NB4 (cell line): ENCODE measurements around the gene TMEM202.

Experiments used
- MYC ChIP-seq: IDR thresholded peaks from 2 replicates; pipeline ENCODE4 v1.6.1; 2011; ENCODE audit warnings: low read depth, low read length
- POLR2A ChIP-seq: IDR thresholded peaks from 2 replicates; pipeline ENCODE4 v1.6.1; 2011; ENCODE audit warnings: mild to moderate bottlenecking; ENCODE audit not compliant: insufficient read length; ENCODE audit errors: extremely low read depth
- TF ChIP-seq, protein P1 (sequence below): IDR thresholded peaks from one replicate; pipeline ENCODE4 v1.5.1; 2012; ENCODE audit warnings: low read depth, low read length

DNA sequence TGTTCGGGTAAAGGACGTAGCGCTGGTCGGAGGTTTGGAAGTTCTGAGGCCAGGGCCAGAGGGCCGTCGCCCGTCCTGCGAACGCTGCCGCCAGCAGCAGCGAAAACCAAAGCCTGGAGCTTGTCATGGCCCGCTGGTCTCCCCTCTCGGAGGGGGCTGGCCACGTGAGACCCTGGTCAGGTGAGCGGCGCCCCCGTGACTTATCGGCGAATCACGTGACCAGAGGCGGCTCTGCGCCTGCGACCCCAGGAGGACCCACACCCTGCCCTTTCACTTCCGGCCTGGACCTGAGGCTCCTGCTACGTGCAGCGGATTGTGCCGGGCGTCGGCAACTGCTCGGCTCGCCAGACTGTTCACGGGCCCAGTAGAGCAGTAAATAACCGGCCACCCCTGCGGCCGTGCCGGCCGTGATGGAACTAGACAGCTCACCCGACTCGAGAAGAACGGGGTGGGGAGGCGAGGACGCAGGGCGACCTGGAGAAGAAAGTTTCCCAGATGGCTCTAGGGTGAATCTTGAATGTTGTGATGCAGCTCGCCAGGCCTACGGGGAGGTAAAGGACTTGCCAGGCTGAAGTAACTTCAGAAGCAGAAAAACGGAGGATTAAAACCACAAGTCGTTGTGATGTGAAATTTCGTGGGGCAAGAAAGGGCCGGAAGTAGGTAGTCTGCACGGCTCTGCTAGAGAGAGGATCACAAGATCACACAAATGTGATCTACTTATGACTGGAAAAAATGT, 22.1 kb upstream of the TMEM202 start, which contains the start of gene HEXA:
- TF ChIP-seq, protein P1, sequence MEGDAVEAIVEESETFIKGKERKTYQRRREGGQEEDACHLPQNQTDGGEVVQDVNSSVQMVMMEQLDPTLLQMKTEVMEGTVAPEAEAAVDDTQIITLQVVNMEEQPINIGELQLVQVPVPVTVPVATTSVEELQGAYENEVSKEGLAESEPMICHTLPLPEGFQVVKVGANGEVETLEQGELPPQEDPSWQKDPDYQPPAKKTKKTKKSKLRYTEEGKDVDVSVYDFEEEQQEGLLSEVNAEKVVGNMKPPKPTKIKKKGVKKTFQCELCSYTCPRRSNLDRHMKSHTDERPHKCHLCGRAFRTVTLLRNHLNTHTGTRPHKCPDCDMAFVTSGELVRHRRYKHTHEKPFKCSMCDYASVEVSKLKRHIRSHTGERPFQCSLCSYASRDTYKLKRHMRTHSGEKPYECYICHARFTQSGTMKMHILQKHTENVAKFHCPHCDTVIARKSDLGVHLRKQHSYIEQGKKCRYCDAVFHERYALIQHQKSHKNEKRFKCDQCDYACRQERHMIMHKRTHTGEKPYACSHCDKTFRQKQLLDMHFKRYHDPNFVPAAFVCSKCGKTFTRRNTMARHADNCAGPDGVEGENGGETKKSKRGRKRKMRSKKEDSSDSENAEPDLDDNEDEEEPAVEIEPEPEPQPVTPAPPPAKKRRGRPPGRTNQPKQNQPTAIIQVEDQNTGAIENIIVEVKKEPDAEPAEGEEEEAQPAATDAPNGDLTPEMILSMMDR = no peak
- TF ChIP-seq MYC = peak; percentile 76
- TF ChIP-seq POLR2A = peak; percentile 97
